GM12878 (cell line): ENCODE measurements around the gene YWHAQ. TPM values are rescaled to one million over a fixed set of nuclear protein-coding genes. Genes with fewer than 3 reads are reported as not detected.

Experiments used
- ATAC-seq: fragments of 200-7000 bp; cut with Tn5 transposase; 3 replicates; pipeline ENCODE4 v1.9.1; 2020; ENCODE audit warnings: mild to moderate bottlenecking, moderate library complexity
- BruUV-seq: library from RNA; stranded (reverse); fragments of 400-500 nt; replicated peaks from 2 replicates; lab custom pipeline; 2021; lab: Mats Ljungman, UMichigan
- CTCF ChIA-PET: fragments of 300-600 bp; sonication (Branson Sonifier 250); formaldehyde crosslinking; extraction: SDS; loops from one replicate; lab custom pipeline; 2021; ENCODE audit warnings: inconsistent platforms; lab: Yijun Ruan, JAX
- POLR2A ChIA-PET: fragments of 350-600 bp; formaldehyde crosslinking; extraction: SDS; loops from one replicate; lab custom pipeline; 2021; ENCODE audit warnings: inconsistent platforms; lab: Charles Lee
- RAD21 ChIA-PET: fragments of 300-600 bp; sonication (Branson Sonifier 250); formaldehyde crosslinking; loops from one replicate; lab custom pipeline; 2023; ENCODE audit warnings: antibody characterized with exemption; ENCODE audit not compliant: unreplicated experiment; lab: Charles Lee
- SMC1A ChIA-PET: fragments of 300-600 bp; sonication (Branson Sonifier 250); formaldehyde crosslinking; loops from one replicate; lab custom pipeline; 2023; ENCODE audit not compliant: unreplicated experiment, uncharacterized antibody; lab: Charles Lee
- DNase-seq: peaks from one replicate; pipeline ENCODE4 v3.0.0-alpha.2; 2011; ENCODE audit warnings: low read depth, low spot score
- FAIRE-seq: peaks from 3 replicates; lab custom pipeline; 2011; peaks lifted over from hg19 to GRCh38; lab: Jason Lieb, UNC
- H2AFZ ChIP-seq: 2 replicates; pipeline ENCODE4 v1.6.0; 2011; ENCODE audit warnings: low read depth, low read length, control low read depth; ENCODE audit not compliant: control insufficient read depth
- H3K27ac ChIP-seq: 2 replicates; pipeline ENCODE4 v1.5.1; 2011; ENCODE audit warnings: control low read depth; ENCODE audit not compliant: control insufficient read depth, insufficient read depth
- H3K27me3 ChIP-seq, 2 experiments: replicated peaks in 1 of 2; 2 replicates each; pipeline versions ENCODE4 v1.6.0 to v1.6.1; 2011; ENCODE audit warnings: low read length in 1 of 2; ENCODE audit not compliant: control insufficient read depth in 2 of 2, insufficient read depth in 2 of 2
- H3K36me3 ChIP-seq, 2 experiments: 2 replicates each; pipeline ENCODE4 v1.5.1; 2011; ENCODE audit warnings: low read length in 1 of 2; ENCODE audit not compliant: control insufficient read depth in 2 of 2, insufficient read depth in 2 of 2
- H3K4me1 ChIP-seq: 2 replicates; pipeline ENCODE4 v1.6.1; 2011; ENCODE audit warnings: mild to moderate bottlenecking, low read length, moderate library complexity, mixed read lengths; ENCODE audit not compliant: control insufficient read depth, insufficient read depth
- H3K4me2 ChIP-seq: 2 replicates; pipeline ENCODE4 v1.6.0; 2011; ENCODE audit warnings: control low read depth; ENCODE audit not compliant: control insufficient read depth, insufficient read depth
- H3K4me3 ChIP-seq: fragments of 200-600 bp; sonication (generic); 2 replicates; pipeline ENCODE4 v1.5.1; 2016
- H3K79me2 ChIP-seq: 2 replicates; pipeline ENCODE4 v1.6.0; 2011; ENCODE audit warnings: low read length; ENCODE audit not compliant: control insufficient read depth, insufficient read depth
- H3K9ac ChIP-seq: 2 replicates; pipeline ENCODE4 v1.8.0; 2011; ENCODE audit warnings: low read length, control low read depth, mixed read lengths; ENCODE audit not compliant: control insufficient read depth, insufficient read depth
- H3K9me3 ChIP-seq: replicated peaks from 3 replicates; pipeline ENCODE4 v1.5.1; 2011; ENCODE audit warnings: mild to moderate bottlenecking, low read length; ENCODE audit not compliant: control insufficient read depth, insufficient read depth
- H4K20me1 ChIP-seq: 2 replicates; pipeline ENCODE4 v1.6.0; 2011; ENCODE audit not compliant: control insufficient read depth, insufficient read depth
- CBX3 ChIP-seq: fragments of 200-600 bp; sonication (generic); IDR thresholded peaks from 2 replicates; pipeline ENCODE4 v1.6.1; 2016; ENCODE audit warnings: low read depth, borderline replicate concordance
- CBX5 ChIP-seq: sonication (generic); IDR thresholded peaks from 2 replicates; pipeline ENCODE4 v1.6.1; 2016; ENCODE audit warnings: low read depth, moderate library complexity, mild to moderate bottlenecking, inconsistent platforms
- CTCF ChIP-seq, 3 experiments: IDR thresholded peaks in 2 of 3; conservative IDR thresholded peaks in 1 of 3; 2 replicates each; pipeline ENCODE4 v1.5.1; 2011; ENCODE audit warnings: low read depth in 3 of 3, low read length in 3 of 3, mild to moderate bottlenecking in 3 of 3, control low read depth in 2 of 3, moderate library complexity in 2 of 3, inconsistent platforms in 1 of 3, mixed read lengths in 1 of 3; ENCODE audit not compliant: control insufficient read depth in 2 of 3, insufficient read depth in 1 of 3; ENCODE audit errors: extremely low read depth in 1 of 3
- DPF2 ChIP-seq: fragments of 450-650 bp; IDR thresholded peaks from 2 replicates; pipeline ENCODE4 v1.6.1; 2017; ENCODE audit warnings: mild to moderate bottlenecking
- EED ChIP-seq: sonication (generic); IDR thresholded peaks from 2 replicates; pipeline ENCODE4 v1.6.1; 2016; ENCODE audit warnings: antibody characterized with exemption, low read depth
- ESRRA ChIP-seq: IDR thresholded peaks from 2 replicates; pipeline ENCODE4 v1.6.1; 2012; ENCODE audit warnings: mild to moderate bottlenecking, low read length, improper control_type of control experiment
- NFIC ChIP-seq: IDR thresholded peaks from 2 replicates; pipeline ENCODE4 v1.6.1; 2012; ENCODE audit warnings: low read depth, mild to moderate bottlenecking, inconsistent platforms, low read length, moderate library complexity
- NKRF ChIP-seq: fragments of 450-650 bp; conservative IDR thresholded peaks from 2 replicates; pipeline ENCODE4 v1.6.1; 2017; ENCODE audit warnings: mild to moderate bottlenecking, moderate library complexity
- POLR2A ChIP-seq: IDR thresholded peaks from 2 replicates; pipeline ENCODE4 v1.6.1; 2011; ENCODE audit warnings: low read depth, mild to moderate bottlenecking, low read length
- SIN3A ChIP-seq: IDR thresholded peaks from 2 replicates; pipeline ENCODE4 v1.6.1; 2012; ENCODE audit warnings: low read depth, low read length, improper control_type of control experiment
- SMAD5 ChIP-seq: IDR thresholded peaks from 2 replicates; pipeline ENCODE4 v1.6.1; 2016; ENCODE audit warnings: antibody characterized with exemption, low read depth
- SMARCA5 ChIP-seq: fragments of 450-650 bp; IDR thresholded peaks from 2 replicates; pipeline ENCODE4 v1.6.1; 2017; ENCODE audit warnings: mild to moderate bottlenecking
- TAF1 ChIP-seq: IDR thresholded peaks from 2 replicates; pipeline ENCODE4 v1.6.1; 2011; ENCODE audit warnings: mild to moderate bottlenecking, low read depth, low read length, borderline replicate concordance
- ZNF622 ChIP-seq: fragments of 450-650 bp; IDR thresholded peaks from 2 replicates; pipeline ENCODE4 v1.6.1; 2017; ENCODE audit warnings: mild to moderate bottlenecking, inconsistent platforms
- WGBS: methylation state at CpG from one replicate; pipeline ENCODE4 v1.1.6; 2016; ENCODE audit warnings: low lambda C conversion rate; ENCODE audit not compliant: insufficient replicate concordance, insufficient coverage; ENCODE audit errors: missing lambda C conversion rate; 5-methylcytosine and 5-hydroxymethylcytosine counted together
- in situ Hi-C: fragments of 300-500 bp; cut with MboI; formaldehyde crosslinking; loops from 9 replicates; pipeline ENCODE4 v1.14.3; 2018; ENCODE audit warnings: mixed read lengths
- intact Hi-C: fragments of 100-400 bp; cut with micrococcal nuclease; formaldehyde crosslinking; loops from one replicate; pipeline ENCODE4 v1.14.2; 2022; ENCODE audit not compliant: unreplicated experiment
- polyA plus RNA-seq, 11 experiments: library from polyadenylated mRNA; depleted of rRNA in 4 of 11; unstranded in 6 of 11; stranded (reverse) in 5 of 11; fragments of >200 nt; fragmentation: Nextera tagmentation in 4 of 11; fragmentation: Illumina TruSeq in 1 of 11; extraction: Ambion mirVana in 4 of 11; extraction: Trizol in 1 of 11; gene quantifications; 1 replicate in 1 of 11; 2 replicates in 10 of 11; pipeline versions ENCODE4 v1.2.1 to v1.2.3, GENCODE V29; 2011 to 2016; ENCODE audit warnings: inconsistent platforms in 2 of 11, missing spikeins in 2 of 11, low read depth in 1 of 11
- total RNA-seq, 4 experiments: library from RNA; depleted of rRNA in 3 of 4; stranded (reverse); fragments of >200 nt in 3 of 4; fragmentation: Illumina TruSeq in 1 of 4; extraction: Trizol in 1 of 4; gene quantifications; 2 replicates each; pipeline versions ENCODE4 v1.2.1 to v1.2.3, GENCODE V29; 2013 to 2021

YWHAQ gene
- total and polyA plus RNA-seq, 10 of the 15 experiments (the other 5 are each of a cell fraction or from before 2014, with no cell fraction given) = 63.0 to 515 (median 219) TPM

GRCh38 chr2:9582624-9583023 is 48.2 kb downstream of the YWHAQ start:
- H3K4me3 ChIP-seq = no peak overlapping the region
- no peak overlapping the region for H3K9ac ChIP-seq
- H3K27me3 ChIP-seq = no peaks in the 10 kb centered on the region
- TF ChIP-seq TAF1 (no peak), EED (no peak)
- TF ChIP-seq, all 136 proteins: peak for 0
- ChIA-PET RAD21 (interaction anchor here (1.2 kb wide), 1 partner anchor 14 kb away, joined by 3 read pairs; no protein-coding TSS in a partner anchor), CTCF (interaction anchor here (0.9 kb wide), 1 partner anchor 187 kb away, joined by 4 read pairs; no protein-coding TSS in a partner anchor), POLR2A (no interaction called here), SMC1A (interaction anchor here (1.1 kb wide), 1 partner anchor 12 kb away, joined by 4 read pairs; no protein-coding TSS in a partner anchor)
- over 99% methylated on average over 5 of the region's 5 CpGs for WGBS
- H3K36me3 ChIP-seq = peaks cover 2 to 11% of the 10 kb centered on the region in 2 experiments; a peak in 3 of 4 replicates
- no peak overlapping the region for H3K4me2 ChIP-seq
- no TSS peak for BruUV-seq
- DNase-seq (no peak), FAIRE-seq (no peak), ATAC-seq (no peak)
- intact Hi-C loops = no loop called here
- H3K9me3 ChIP-seq = no peaks in the 10 kb centered on the region
- no peak overlapping the region for H2AFZ ChIP-seq
- no peaks in the 10 kb centered on the region for H3K4me1 ChIP-seq
- in situ Hi-C loops = no loop called here
- no peak overlapping the region for H3K27ac ChIP-seq
- H4K20me1 ChIP-seq = no peaks in the 10 kb centered on the region; the same call in 1 of the 2 replicates
- H3K79me2 ChIP-seq = no peaks in the 10 kb centered on the region

- Histone ChIP-seq H2AFZ (no peak overlapping the region), H3K4me1 (no peaks in the 10 kb centered on the region), H3K27me3 (no peaks in the 10 kb centered on the region), H3K9ac (no peak overlapping the region), H3K4me2 (no peak overlapping the region), H3K27ac (no peak overlapping the region), H3K9me3 (no peaks in the 10 kb centered on the region), H4K20me1 (no peaks in the 10 kb centered on the region; the same call in 1 of the 2 replicates), H3K36me3 (peaks cover 0 to under 1% of the 10 kb centered on the region in 2 experiments; a peak in 1 of 4 replicates), H3K4me3 (no peak overlapping the region), H3K79me2 (no peaks in the 10 kb centered on the region)
- in situ Hi-C loops = no loop called here
- SMC1A ChIA-PET = interaction anchor here (0.6 to 1.3 kb wide), 2 partner anchors 16 to 133 kb away, joined by 3 read pairs; no protein-coding TSS in a partner anchor
- BruUV-seq = no TSS peak
- DNase-seq = no peak
- ATAC-seq = no peak
- CTCF ChIA-PET = interaction anchor here (0.6 kb wide), 1 partner anchor 17 kb away, joined by 3 read pairs; no protein-coding TSS in a partner anchor
- intact Hi-C loops = no loop called here
- POLR2A ChIA-PET = interaction anchor here (0.9 kb wide), 1 partner anchor 12 kb away, joined by 3 read pairs; no protein-coding TSS in a partner anchor
- WGBS = 86% methylated on average over 9 of the region's 9 CpGs
- FAIRE-seq = no peak
- RAD21 ChIA-PET = no interaction called here
- TF ChIP-seq NKRF (no peak), ZNF622 (no peak), DPF2 (no peak), SMAD5 (no peak), POLR2A (no peak), SIN3A (no peak), NFIC (no peak), CBX5 (no peak), ESRRA (no peak), SMARCA5 (no peak), CBX3 (no peak), CTCF (IDR thresholded peaks at IDR 0.05 in 2 of 3, conservative IDR thresholded peaks at IDR 0.05 in 1 of 3; ENCODE audit: control insufficient read depth in 2 of 3, extremely low read depth in 1 of 3, insufficient read depth in 1 of 3, low read depth in 3 of 3, low read length in 3 of 3) (no peak)
These were observed 52.1 kb downstream of the YWHAQ start for GRCh38 chr2:9578467-9579235.
